ENCODE measurements around the gene HES7.

Gene HES7

DNA sequence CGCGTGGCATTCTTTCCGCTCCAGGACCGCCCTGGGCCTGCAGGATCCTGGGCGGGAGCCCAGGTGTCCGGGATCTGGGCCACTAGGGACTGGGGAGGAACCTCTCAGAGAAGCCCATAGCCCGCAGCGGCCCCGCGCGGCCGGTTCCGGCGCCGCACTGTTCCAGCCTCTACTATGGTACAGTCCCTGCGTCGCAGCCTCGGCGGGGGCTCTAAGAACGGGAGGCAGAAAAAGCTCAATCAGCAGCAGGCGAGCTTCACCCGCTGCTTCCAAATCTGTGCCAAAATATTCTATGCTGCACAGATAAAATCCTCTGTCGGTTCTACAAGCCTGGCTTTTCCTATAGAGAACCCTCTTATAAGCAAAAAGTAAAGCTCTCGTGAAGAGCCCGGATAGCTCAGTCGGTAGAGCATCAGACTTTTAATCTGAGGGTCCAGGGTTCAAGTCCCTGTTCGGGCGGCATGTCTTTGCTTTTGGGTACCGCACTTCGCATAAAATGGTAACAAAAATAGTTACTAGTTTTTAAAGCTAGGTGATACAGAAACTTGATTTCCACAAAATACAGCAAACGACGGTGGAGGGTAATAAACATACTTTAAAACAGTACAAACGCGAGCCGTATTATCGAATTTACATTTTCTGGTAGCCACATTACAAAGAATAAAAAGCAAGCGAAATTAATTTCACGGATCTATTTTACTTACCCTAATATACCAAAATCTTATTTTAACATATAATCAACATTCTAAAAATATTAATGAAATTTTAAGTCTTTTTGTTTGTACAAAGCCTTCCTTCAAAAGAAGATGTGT, 4.9 kb downstream of the HES7 start:
- peak overlapping the region; percentile 55 for H3K4me3 ChIP-seq (ENCODE audit: control insufficient read depth, low read depth, low read length)
- DNase-seq (ENCODE audit: low read depth): no peak
- peak; percentile 96 for TF ChIP-seq CTCF (IDR thresholded peaks at IDR 0.05; ENCODE audit: control insufficient read depth, insufficient read depth, low read depth, low read length, missing control alignments)

DNA sequence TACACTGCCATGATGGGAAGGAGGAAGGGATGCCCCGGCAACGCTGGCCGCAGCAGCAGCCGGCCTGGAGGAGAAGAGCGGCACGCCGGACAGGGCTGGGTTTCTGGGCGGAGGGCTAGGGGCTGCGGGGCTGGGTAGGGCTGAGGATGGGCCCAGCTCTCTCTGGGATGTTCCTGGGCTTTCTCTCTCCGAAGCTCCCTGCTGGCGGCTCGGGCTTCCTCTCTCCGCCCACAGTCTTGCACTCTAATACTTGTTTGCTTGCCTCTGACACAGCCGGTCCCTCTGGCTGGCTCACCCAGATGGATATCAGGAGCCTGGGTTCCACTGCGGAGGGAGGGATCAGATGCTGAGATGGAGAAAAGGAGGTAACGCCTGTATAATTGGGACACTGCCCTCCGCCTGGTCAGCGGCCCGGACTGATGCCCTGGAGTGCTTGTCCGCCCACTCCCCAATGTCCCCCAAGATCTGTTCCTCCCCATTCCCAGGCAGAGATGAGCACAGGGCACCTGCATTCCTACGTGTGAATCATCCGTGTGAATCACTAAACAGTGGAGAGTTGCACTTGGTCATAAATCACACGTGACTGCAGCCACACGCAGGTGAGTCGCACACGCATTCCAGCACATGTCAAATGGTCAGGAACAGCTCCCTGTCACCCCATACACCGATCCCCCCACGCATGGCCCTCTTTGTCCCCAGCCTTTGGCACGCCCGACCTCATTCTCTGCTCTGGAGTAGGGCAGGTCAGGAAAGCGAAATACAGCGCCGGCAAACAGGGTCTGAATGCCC, 5.7 kb downstream of the HES7 start, which contains the start of gene ALOXE3:
TSS of gene ALOXE3 (minus strand) at position 535 of the 789 bp plus-strand sequence. CDS start at position 11, 524 bp downstream.
- DNase-seq (ENCODE audit: low read depth): no peak
- no peak for TF ChIP-seq CTCF (IDR thresholded peaks at IDR 0.05; ENCODE audit: control insufficient read depth, insufficient read depth, low read depth, low read length, missing control alignments)
- H3K4me3 ChIP-seq (ENCODE audit: control insufficient read depth, low read depth, low read length): peak within 1 kb of the TSS; percentile 55

DNA sequence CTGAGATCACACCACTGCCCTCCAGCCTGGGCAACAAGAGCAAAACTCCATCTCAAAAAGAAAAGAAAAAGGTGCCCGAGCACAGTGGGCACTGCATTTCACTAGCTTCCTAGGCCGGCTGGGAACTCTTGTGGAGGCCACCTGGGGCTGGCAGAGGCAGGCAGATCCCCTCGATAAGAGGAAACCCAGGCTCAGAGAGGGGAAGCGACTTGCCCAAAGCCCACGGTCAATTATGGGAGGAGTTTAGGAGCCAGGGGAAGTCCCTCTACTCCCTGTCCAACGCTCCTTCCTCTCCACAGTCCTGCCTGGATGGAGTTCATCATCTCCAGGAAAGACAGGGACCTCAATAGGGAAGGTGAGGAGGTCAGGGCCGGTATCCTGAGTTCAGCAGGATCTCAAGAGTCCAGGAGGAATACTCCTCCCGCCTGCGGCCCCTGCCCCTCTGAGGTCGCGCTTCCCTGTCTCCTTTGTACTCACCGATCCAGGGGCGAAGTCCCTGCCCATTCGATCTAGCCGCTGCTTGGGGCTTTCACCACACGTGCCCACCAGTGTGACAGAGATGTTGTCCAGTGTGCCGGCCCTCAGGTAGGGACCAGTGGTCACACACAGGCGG, 6.4 kb downstream of the HES7 start:
- H3K4me3 ChIP-seq (ENCODE audit: control insufficient read depth, low read depth, low read length): peak overlapping the region; percentile 55
- no peak for TF ChIP-seq CTCF (IDR thresholded peaks at IDR 0.05; ENCODE audit: control insufficient read depth, insufficient read depth, low read depth, low read length, missing control alignments)
- no peak for DNase-seq (ENCODE audit: low read depth)

DNA sequence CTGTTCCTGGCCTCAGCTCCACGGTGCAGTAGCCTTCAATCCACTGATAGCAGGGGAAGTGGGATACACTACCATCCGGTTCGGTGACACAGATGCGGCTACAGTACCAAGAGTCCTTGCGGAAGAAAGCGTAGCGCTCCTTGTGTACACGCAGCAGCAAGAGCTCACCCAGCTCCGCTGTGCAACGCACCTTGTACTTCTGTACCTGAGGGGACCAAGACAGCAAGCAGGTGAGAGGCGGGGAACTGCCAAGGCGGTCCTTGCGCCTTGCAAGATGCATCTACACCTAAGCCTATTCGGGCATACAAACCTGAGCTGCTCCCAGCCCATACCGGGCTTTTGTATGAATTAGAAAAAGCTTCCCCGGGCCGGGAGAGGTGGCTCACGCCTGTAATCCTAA, 7.1 kb downstream of the HES7 start:
- H3K4me3 ChIP-seq (ENCODE audit: control insufficient read depth, low read depth, low read length): no peak overlapping the region
- DNase-seq (ENCODE audit: low read depth): no peak
- TF ChIP-seq CTCF (IDR thresholded peaks at IDR 0.05; ENCODE audit: control insufficient read depth, insufficient read depth, low read depth, low read length, missing control alignments): no peak

GRCh38 chr17:8110907-8111306, 13.0 kb downstream of the HES7 start:
- H3K4me3 ChIP-seq (ENCODE audit: control insufficient read depth, low read depth, low read length): no peak overlapping the region
- no peak for TF ChIP-seq CTCF (IDR thresholded peaks at IDR 0.05; ENCODE audit: control insufficient read depth, insufficient read depth, low read depth, low read length, missing control alignments)
- DNase-seq (ENCODE audit: low read depth): no peak

DNA sequence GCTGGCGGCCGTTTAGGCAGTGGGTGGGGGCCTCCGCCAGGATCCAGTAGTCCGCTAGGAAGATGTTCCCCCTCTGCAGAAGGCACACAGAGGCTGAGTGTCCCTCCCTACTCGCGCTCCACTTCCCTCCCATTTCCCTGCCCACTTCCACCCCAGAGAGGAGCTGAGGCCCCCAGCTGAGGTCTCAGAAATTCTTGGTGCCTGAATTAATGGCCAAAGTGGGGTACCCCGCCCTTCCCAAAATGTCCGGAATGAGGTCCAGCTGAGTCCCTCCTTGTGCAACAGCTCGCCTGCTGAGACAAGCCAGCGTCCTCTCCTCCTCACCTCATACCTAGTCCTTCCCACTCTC, 13.5 kb downstream of the HES7 start:
- no peak for DNase-seq (ENCODE audit: low read depth)
- H3K4me3 ChIP-seq (ENCODE audit: control insufficient read depth, low read depth, low read length): no peak overlapping the region

More for the DNA sequence above, 13.5 kb downstream of the HES7 start:
- TF ChIP-seq CTCF (IDR thresholded peaks at IDR 0.05; ENCODE audit: control insufficient read depth, insufficient read depth, low read depth, low read length, missing control alignments): no peak
